ENCODE results near the gene ELAVL2.

ELAVL2 gene

GRCh38 chr9:23764219-23764618 is 61.8 kb downstream of the ELAVL2 start:
- H3K4me3 ChIP-seq (ENCODE audit: low read depth in 1 of 2, low read length in 1 of 2) = no peak overlapping the region
- no peaks in the 10 kb centered on the region for H3K9me3 ChIP-seq
- TF ChIP-seq CTCF (IDR thresholded peaks at IDR 0.05) = no peak
- H3K36me3 ChIP-seq = no peaks in the 10 kb centered on the region
- H3K27ac ChIP-seq = no peak overlapping the region
- H3K27me3 ChIP-seq = no peaks in the 10 kb centered on the region
- no peaks in the 10 kb centered on the region for H3K4me1 ChIP-seq (ENCODE audit: control insufficient read depth in 1 of 2, insufficient read depth in 1 of 2, low read depth in 1 of 2, low read length in 1 of 2)

DNA sequence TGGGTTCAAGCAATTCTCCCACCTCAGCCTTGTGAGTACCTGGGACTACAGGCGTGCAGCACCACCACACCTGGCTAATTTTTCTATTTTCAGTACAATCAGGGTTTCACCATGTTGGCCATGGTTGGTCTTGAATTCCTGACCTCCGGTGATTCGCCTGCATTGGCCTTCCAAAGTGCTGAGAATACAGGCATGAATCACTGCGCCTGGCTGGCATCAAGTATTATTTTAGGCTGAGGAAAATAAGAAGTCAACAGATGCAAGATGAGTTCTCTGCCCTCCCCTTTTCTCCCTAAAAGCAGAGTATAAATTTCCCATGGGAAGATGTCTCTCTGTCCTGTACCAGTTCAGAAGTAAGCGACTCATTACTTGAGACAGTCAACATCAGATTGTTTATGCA is 71.5 kb downstream of the ELAVL2 start:
- Histone ChIP-seq H3K27me3 (no peaks in the 10 kb centered on the region), H3K27ac (no peak overlapping the region), H3K9me3 (no peaks in the 10 kb centered on the region), H3K4me1 (ENCODE audit: control insufficient read depth in 1 of 2, insufficient read depth in 1 of 2, low read depth in 1 of 2, low read length in 1 of 2) (no peaks in the 10 kb centered on the region), H3K4me3 (ENCODE audit: low read depth in 1 of 2, low read length in 1 of 2) (no peak overlapping the region), H3K36me3 (no peaks in the 10 kb centered on the region)
- TF ChIP-seq CTCF (IDR thresholded peaks at IDR 0.05) = no peak

DNA sequence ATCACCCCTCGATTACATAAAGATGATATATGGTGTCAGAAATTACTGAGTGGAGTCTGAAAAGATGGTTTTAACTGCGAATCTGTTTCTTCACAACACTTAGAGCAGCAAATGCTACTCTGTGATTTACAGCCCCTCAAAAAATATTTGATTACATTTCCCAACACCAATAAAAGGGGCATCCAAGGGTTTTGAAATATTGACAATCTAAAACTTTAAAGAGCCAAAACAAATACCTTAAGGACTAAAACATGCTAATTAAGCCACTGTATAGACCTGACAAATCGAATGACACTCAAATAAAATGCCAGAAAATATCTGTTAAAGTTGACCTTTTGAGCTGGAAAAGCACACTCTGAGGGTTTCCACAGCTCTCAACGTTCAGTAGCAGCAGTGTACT is 73.2 kb downstream of the ELAVL2 start:
- Histone ChIP-seq H3K27me3 (no peaks in the 10 kb centered on the region), H3K27ac (no peak overlapping the region), H3K9me3 (no peaks in the 10 kb centered on the region), H3K4me1 (ENCODE audit: control insufficient read depth in 1 of 2, insufficient read depth in 1 of 2, low read depth in 1 of 2, low read length in 1 of 2) (no peaks in the 10 kb centered on the region), H3K36me3 (no peaks in the 10 kb centered on the region), H3K4me3 (ENCODE audit: low read depth in 1 of 2, low read length in 1 of 2) (no peak overlapping the region)
- TF ChIP-seq CTCF (IDR thresholded peaks at IDR 0.05) = no peak

DNA sequence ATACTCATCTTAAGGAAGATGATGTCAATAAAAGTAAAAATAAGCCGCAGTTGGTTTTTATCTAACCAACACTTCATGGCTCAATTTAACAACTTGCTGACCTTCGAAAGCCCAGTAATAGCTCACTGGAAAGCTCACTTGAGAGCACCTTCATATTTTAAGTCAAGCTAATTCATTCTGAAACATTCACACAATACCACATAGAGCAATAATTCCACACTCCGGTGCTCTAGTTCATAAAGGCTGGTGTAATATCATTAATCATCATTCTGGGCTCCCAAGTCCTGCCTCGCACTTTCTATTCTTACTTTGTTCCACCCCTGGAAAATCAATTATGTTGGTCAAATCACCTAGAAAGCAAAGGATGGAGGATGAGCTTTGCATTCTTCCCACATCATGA is 74.4 kb downstream of the ELAVL2 start:
- H3K4me3 ChIP-seq (ENCODE audit: low read depth in 1 of 2, low read length in 1 of 2) = no peak overlapping the region
- no peak for TF ChIP-seq CTCF (IDR thresholded peaks at IDR 0.05)
- no peaks in the 10 kb centered on the region for H3K36me3 ChIP-seq
- H3K4me1 ChIP-seq (ENCODE audit: control insufficient read depth in 1 of 2, insufficient read depth in 1 of 2, low read depth in 1 of 2, low read length in 1 of 2) = no peaks in the 10 kb centered on the region
- H3K27me3 ChIP-seq = no peaks in the 10 kb centered on the region
- no peaks in the 10 kb centered on the region for H3K9me3 ChIP-seq
- no peak overlapping the region for H3K27ac ChIP-seq

DNA sequence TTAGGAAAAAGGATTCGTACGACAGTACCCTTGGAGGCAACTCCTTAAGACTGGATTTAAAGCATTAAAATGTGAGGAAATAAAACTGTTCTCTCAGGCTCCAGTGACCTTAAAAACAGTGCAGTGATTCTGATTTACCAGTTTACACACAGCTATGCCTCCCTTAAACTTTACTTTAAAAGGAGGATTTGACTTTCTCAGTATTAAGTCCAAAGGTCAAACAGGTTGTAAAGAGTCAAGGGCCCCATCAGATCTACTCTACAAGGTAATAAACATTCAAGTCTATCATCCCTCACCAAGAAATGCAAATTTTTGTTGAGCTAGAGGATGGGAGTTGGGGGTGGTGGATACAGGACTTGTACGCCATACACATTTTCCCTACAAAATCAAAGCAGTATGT is 75.2 kb downstream of the ELAVL2 start:
- TF ChIP-seq CTCF (IDR thresholded peaks at IDR 0.05) = no peak
- Histone ChIP-seq H3K36me3 (no peaks in the 10 kb centered on the region), H3K27ac (no peak overlapping the region), H3K27me3 (no peaks in the 10 kb centered on the region), H3K4me3 (ENCODE audit: low read depth in 1 of 2, low read length in 1 of 2) (no peak overlapping the region), H3K9me3 (no peaks in the 10 kb centered on the region), H3K4me1 (ENCODE audit: control insufficient read depth in 1 of 2, insufficient read depth in 1 of 2, low read depth in 1 of 2, low read length in 1 of 2) (no peaks in the 10 kb centered on the region)
